H1 (cell line): Measurements from ENCODE around the gene C10orf95. TPM values are rescaled to one million over a fixed set of nuclear protein-coding genes. Genes with fewer than 3 reads are reported as not detected.

Experiments
- CTCF ChIA-PET: fragments of 300-600 bp; sonication (Branson Sonifier 250); formaldehyde crosslinking; loops from one replicate; lab custom pipeline; 2021; ENCODE audit not compliant: partially characterized antibody; lab: Charles Lee
- POLR2A ChIA-PET: fragments of 300-600 bp; sonication (Branson Sonifier 250); formaldehyde crosslinking; loops from one replicate; lab custom pipeline; 2021; ENCODE audit warnings: inconsistent platforms; ENCODE audit not compliant: partially characterized antibody; lab: Charles Lee
- DNase-seq, 2 experiments: peaks; one replicate each; pipeline versions ENCODE4 v3.0.0 to v3.0.0-alpha.2; 2010 to 2022; ENCODE audit warnings: low spot score in 2 of 2, low read depth in 1 of 2, mixed read lengths in 1 of 2
- FAIRE-seq: peaks from 2 replicates; lab custom pipeline; 2011; peaks lifted over from hg19 to GRCh38; lab: Jason Lieb, UNC
- H2AFZ ChIP-seq: 2 replicates; pipeline ENCODE4 v1.8.1; 2012; ENCODE audit warnings: low read length, inconsistent platforms
- H2AK5ac ChIP-seq: 2 replicates; pipeline ENCODE4 v1.6.1; 2013; ENCODE audit warnings: low read depth, low read length
- H2BK120ac ChIP-seq: replicated peaks from 2 replicates; pipeline ENCODE3; 2013; ENCODE audit warnings: low read depth, low read length, inconsistent platforms
- H2BK12ac ChIP-seq: 2 replicates; pipeline ENCODE4 v1.6.1; 2013; ENCODE audit warnings: low read depth, low read length
- H2BK15ac ChIP-seq: 2 replicates; pipeline ENCODE4 v1.6.1; 2013; ENCODE audit warnings: low read length
- H2BK20ac ChIP-seq: 2 replicates; pipeline ENCODE4 v1.6.1; 2013; ENCODE audit warnings: low read length
- H2BK5ac ChIP-seq: 2 replicates; pipeline ENCODE4 v1.6.1; 2013; ENCODE audit warnings: low read depth, low read length
- H3K14ac ChIP-seq: 2 replicates; pipeline ENCODE4 v1.6.1; 2013; ENCODE audit warnings: inconsistent platforms; ENCODE audit not compliant: insufficient read length
- H3K18ac ChIP-seq: 2 replicates; pipeline ENCODE4 v1.6.1; 2013; ENCODE audit warnings: low read length; ENCODE audit errors: extremely low read depth
- H3K23ac ChIP-seq: 2 replicates; pipeline ENCODE4 v1.6.1; 2013; ENCODE audit warnings: inconsistent platforms; ENCODE audit not compliant: insufficient read length
- H3K23me2 ChIP-seq: 2 replicates; pipeline ENCODE4 v1.6.1; 2013; ENCODE audit warnings: low read depth, low read length
- H3K27ac ChIP-seq: 2 replicates; pipeline ENCODE4 v1.6.1; 2011; ENCODE audit warnings: low read depth, low read length, inconsistent platforms
- H3K27me3 ChIP-seq, 4 experiments: replicated peaks in 1 of 4; 1 replicate in 1 of 4; 2 replicates in 3 of 4; pipeline versions ENCODE4 v1.6.1 to v1.8.1; 2011 to 2013; ENCODE audit warnings: low read length in 3 of 4, mild to moderate bottlenecking in 3 of 4, inconsistent platforms in 2 of 4, mixed read lengths in 2 of 4, moderate library complexity in 1 of 4; ENCODE audit not compliant: control insufficient read depth in 3 of 4, insufficient read depth in 3 of 4; ENCODE audit errors: extremely low read depth in 1 of 4
- H3K36me3 ChIP-seq, 4 experiments: 2 replicates each; pipeline versions ENCODE4 v1.6.1 to v1.8.1; 2011 to 2013; ENCODE audit warnings: mild to moderate bottlenecking in 4 of 4, low read length in 3 of 4, moderate library complexity in 2 of 4, control low read depth in 1 of 4, inconsistent platforms in 1 of 4; ENCODE audit not compliant: insufficient read depth in 4 of 4, control insufficient read depth in 2 of 4
- H3K4ac ChIP-seq: replicated peaks from 2 replicates; pipeline ENCODE3; 2013; ENCODE audit warnings: low read length, low read depth, mixed read lengths, inconsistent platforms; ENCODE audit not compliant: insufficient read length
- H3K4me1 ChIP-seq, 4 experiments: replicated peaks in 1 of 4; 1 replicate in 1 of 4; 2 replicates in 3 of 4; pipeline versions ENCODE4 v1.6.1 to v1.8.1; 2011 to 2013; ENCODE audit warnings: low read length in 3 of 4, inconsistent platforms in 2 of 4, mixed read lengths in 1 of 4; ENCODE audit not compliant: insufficient read depth in 4 of 4, control insufficient read depth in 3 of 4
- H3K4me2 ChIP-seq, 2 experiments: 2 replicates each; pipeline versions ENCODE4 v1.6.1 to v1.8.1; 2011 to 2013; ENCODE audit warnings: low read depth in 2 of 2, low read length in 2 of 2, control low read depth in 1 of 2, inconsistent platforms in 1 of 2, mild to moderate bottlenecking in 1 of 2; ENCODE audit not compliant: insufficient read depth in 1 of 2
- H3K4me3 ChIP-seq, 4 experiments: fragments of 200-600, 300-600 bp in 1 of 4; sonication (generic), shearing (Covaris generic), sonication (Bioruptor Twin) in 1 of 4; 2 replicates each; pipeline versions ENCODE4 v1.5.1 to v1.8.1; 2011 to 2016; ENCODE audit warnings: low read length in 4 of 4, low read depth in 3 of 4, control low read depth in 2 of 4, inconsistent platforms in 2 of 4, mild to moderate bottlenecking in 2 of 4, mixed read lengths in 1 of 4, moderate library complexity in 1 of 4; ENCODE audit not compliant: insufficient read depth in 2 of 4; ENCODE audit errors: extremely low read depth in 1 of 4
- H3K56ac ChIP-seq: replicated peaks from 2 replicates; pipeline ENCODE3; 2013; ENCODE audit warnings: low read depth, mild to moderate bottlenecking, mixed read lengths, low read length, inconsistent platforms; ENCODE audit not compliant: insufficient read length
- H3K79me1 ChIP-seq: 2 replicates; pipeline ENCODE4 v1.6.1; 2013; ENCODE audit warnings: low read depth, low read length, control low read depth
- H3K79me2 ChIP-seq, 2 experiments: 2 replicates each; pipeline versions ENCODE4 v1.6.1 to v1.8.1; 2012 to 2013; ENCODE audit warnings: low read length in 2 of 2, mild to moderate bottlenecking in 2 of 2, inconsistent platforms in 1 of 2; ENCODE audit not compliant: insufficient read depth in 2 of 2, control insufficient read depth in 1 of 2
- H3K9ac ChIP-seq, 4 experiments: replicated peaks in 1 of 4; 1 replicate in 1 of 4; 2 replicates in 3 of 4; pipeline versions ENCODE4 v1.6.1 to v1.8.1; 2011 to 2013; ENCODE audit warnings: low read depth in 3 of 4, low read length in 3 of 4, control low read depth in 2 of 4, mild to moderate bottlenecking in 2 of 4, moderate library complexity in 2 of 4, inconsistent platforms in 1 of 4; ENCODE audit errors: extremely low read depth in 1 of 4
- H3K9me3 ChIP-seq, 2 experiments: 2 replicates each; pipeline versions ENCODE4 v1.6.1 to v1.8.1; 2012 to 2013; ENCODE audit warnings: mild to moderate bottlenecking in 2 of 2, moderate library complexity in 2 of 2, control low read depth in 1 of 2, inconsistent platforms in 1 of 2, low read depth in 1 of 2, low read length in 1 of 2, mixed read lengths in 1 of 2; ENCODE audit not compliant: insufficient read depth in 2 of 2
- H4K20me1 ChIP-seq, 2 experiments: replicated peaks in 1 of 2; 2 replicates each; pipeline versions ENCODE3 to v1.8.1; 2011 to 2013; ENCODE audit warnings: inconsistent platforms in 2 of 2, low read length in 2 of 2, mild to moderate bottlenecking in 1 of 2; ENCODE audit not compliant: insufficient read depth in 2 of 2, control insufficient read depth in 1 of 2
- H4K5ac ChIP-seq: 2 replicates; pipeline ENCODE4 v1.6.1; 2013; ENCODE audit warnings: low read length, low read depth, mixed read lengths, inconsistent platforms; ENCODE audit not compliant: insufficient read length
- H4K8ac ChIP-seq: 2 replicates; pipeline ENCODE4 v1.8.0; 2013; ENCODE audit warnings: mild to moderate bottlenecking, moderate library complexity, low read length, inconsistent platforms; ENCODE audit not compliant: insufficient read depth; ENCODE audit errors: extremely low read depth
- H4K91ac ChIP-seq: replicated peaks from 2 replicates; pipeline ENCODE3; 2013; ENCODE audit warnings: low read length, mixed read lengths, inconsistent platforms; ENCODE audit not compliant: insufficient read length
- BRCA1 ChIP-seq: IDR thresholded peaks from 2 replicates; pipeline ENCODE4 v1.6.1; 2012; ENCODE audit warnings: low read depth, low read length, improper control_type of control experiment
- CHD1 ChIP-seq: IDR thresholded peaks from 2 replicates; pipeline ENCODE4 v1.6.1; 2012; ENCODE audit warnings: low read depth, low read length, improper control_type of control experiment
- CTBP2 ChIP-seq: IDR thresholded peaks from 2 replicates; pipeline ENCODE4 v1.7.0; 2011; ENCODE audit warnings: borderline replicate concordance, mild to moderate bottlenecking, moderate library complexity, mixed read lengths, low read length; ENCODE audit not compliant: insufficient read depth, insufficient read length
- HDAC6 ChIP-seq: IDR thresholded peaks from one replicate; pipeline ENCODE4 v1.7.1; 2012; ENCODE audit warnings: low read depth, mild to moderate bottlenecking, inconsistent platforms, low read length, moderate library complexity
- JUN ChIP-seq: IDR thresholded peaks from 2 replicates; pipeline ENCODE4 v1.6.1; 2011; ENCODE audit warnings: low read depth, mild to moderate bottlenecking, improper control_type of control experiment, low read length
- KDM5A ChIP-seq: fragments of 200-600 bp; IDR thresholded peaks from 2 replicates; pipeline ENCODE4 v1.7.1; 2012; ENCODE audit warnings: mild to moderate bottlenecking, low read length, inconsistent platforms, mixed read lengths
- POU5F1 ChIP-seq: IDR thresholded peaks from 2 replicates; pipeline ENCODE4 v1.6.1; 2011; ENCODE audit warnings: low read depth, mild to moderate bottlenecking, low read length, moderate library complexity
- SIX5 ChIP-seq: IDR thresholded peaks from 2 replicates; pipeline ENCODE4 v1.6.1; 2011; ENCODE audit warnings: mild to moderate bottlenecking, low read depth, low read length
- SRF ChIP-seq: IDR thresholded peaks from 2 replicates; pipeline ENCODE4 v1.6.1; 2011; ENCODE audit warnings: mild to moderate bottlenecking, low read depth, low read length, moderate library complexity
- SUZ12 ChIP-seq: fragments of 200-600 bp; sonication (generic); IDR thresholded peaks from 2 replicates; pipeline ENCODE4 v1.6.1; 2012; ENCODE audit warnings: mild to moderate bottlenecking, inconsistent platforms, low read length, moderate library complexity, mixed read lengths
- TBP ChIP-seq: IDR thresholded peaks from 2 replicates; pipeline ENCODE4 v1.6.1; 2011; ENCODE audit warnings: low read depth, low read length, improper control_type of control experiment
- WGBS, 2 experiments: shearing (Covaris generic) in 1 of 2; methylation state at CpG; one replicate each; pipeline versions ENCODE4 v1.1.6 to v1.1.7; 2013 to 2015; ENCODE audit warnings: low lambda C conversion rate in 2 of 2, mixed read lengths in 2 of 2, inconsistent platforms in 1 of 2, low coverage in 1 of 2, missing lambda C conversion rate in 1 of 2; ENCODE audit not compliant: insufficient replicate concordance in 2 of 2, insufficient coverage in 1 of 2, insufficient read length in 1 of 2; ENCODE audit errors: extremely low coverage in 1 of 2, missing lambda C conversion rate in 1 of 2; 5-methylcytosine and 5-hydroxymethylcytosine counted together
- polyA plus RNA-seq, 7 experiments: library from polyadenylated mRNA; depleted of rRNA in 3 of 7; stranded (reverse) in 5 of 7; unstranded in 2 of 7; fragments of >200 nt in 5 of 7; fragments of 200-250 nt in 2 of 7; gene quantifications; 1 replicate in 5 of 7; 2 replicates in 1 of 7; 4 replicates in 1 of 7; pipeline versions ENCODE4 v1.2.1 to v1.2.3, GENCODE V29; 2011 to 2013; ENCODE audit warnings: missing spikeins in 2 of 7, mixed read lengths in 2 of 7
- total RNA-seq: library from RNA; stranded (reverse); fragmentation: NEBNext Ultra II Directional; extraction: Animal tissue kit (Norgen Biotek cat#: 25700); gene quantifications from 2 replicates; pipeline ENCODE4 v1.2.1, GENCODE V29; 2021

Gene C10orf95
- total and polyA plus RNA-seq, 2 of the 8 experiments (the other 6 are each of a cell fraction or from before 2014, with no cell fraction given) = 0.34 to 0.48 TPM

- Histone ChIP-seq H2BK15ac (peak overlapping the region; percentile 98; the same call in 1 of the 2 replicates), H3K27ac (peak overlapping the region; percentile 72), H3K23ac (peak overlapping the region; percentile 36), H3K14ac (peak overlapping the region; percentile 64), H3K36me3 (peaks cover 0 to 20% (median 2%) of the 10 kb centered on the region in 4 experiments; a peak in 4 of 8 replicates), H2BK20ac (no peak overlapping the region), H3K9ac (peak overlapping the region; percentile 62 to 96 (median 86)), H4K91ac (peak overlapping the region; percentile 97), H2AK5ac (peak overlapping the region; percentile 93; the same call in 1 of the 2 replicates), H2AFZ (peak overlapping the region; percentile 66), H3K23me2 (peaks cover 9% of the 10 kb centered on the region), H2BK5ac (peak overlapping the region; percentile 96), H3K56ac (peak overlapping the region; percentile 83), H4K5ac (peak overlapping the region; percentile 85), H3K79me1 (peaks cover 3% of the 10 kb centered on the region; the same call in 1 of the 2 replicates), H3K4me3 (peak overlapping the region; percentile 87 to 99 (median 98)), H3K27me3 (no peaks in the 10 kb centered on the region), H3K18ac (peak overlapping the region; percentile 99), H4K20me1 (peaks cover 0 to 2% of the 10 kb centered on the region in 2 experiments), H3K4me1 (peaks cover 5 to 23% (median 13%) of the 10 kb centered on the region in 4 experiments), H3K4ac (peak overlapping the region; percentile 82), H2BK12ac (peak overlapping the region; percentile 80; the same call in 1 of the 2 replicates), H3K9me3 (no peaks in the 10 kb centered on the region), H3K4me2 (peak overlapping the region; percentile 99 to 100), H2BK120ac (peak overlapping the region; percentile 79), H4K8ac (peak overlapping the region; percentile 89; the same call in 1 of the 2 replicates), H3K79me2 (peaks cover 0 to 18% of the 10 kb centered on the region in 2 experiments; a peak in 2 of 4 replicates)
- FAIRE-seq (no peak), DNase-seq (peak in 1 of 2 experiments; percentile 74)
- POLR2A ChIA-PET = interaction anchor here (0.7 to 6.7 kb wide), 11 partner anchors 9 to 134 kb away, joined by 3 to 75 read pairs (median 7); partner anchors contain the start of genes CUEDC2 and FBXL15
- WGBS, 2 experiments = 10% methylated on average over 28 of the region's 30 CpGs; no CpG with 5 or more reads in 1 of the 2 experiments
- CTCF ChIA-PET = interaction anchor here (0.7 to 5.0 kb wide), 16 partner anchors 13 to 218 kb away, joined by 3 to 38 read pairs (median 4); partner anchors contain the start of genes FBXL15 and PITX3
- TF ChIP-seq POU5F1 (no peak), HDAC6 (no peak), JUN (no peak), SRF (no peak), SIX5 (no peak), CTBP2 (no peak), BRCA1 (no peak), KDM5A (no peak), SUZ12 (no peak), TBP (0 out of 2 replicates have a peak, but pooled peaks have one; percentile 6), CHD1 (no peak)
Observed at GRCh38 chr10:102449321-102450123, 1.8 kb downstream of the C10orf95 start.
